Neuronal stem cell (in vitro differentiated cells): ENCODE results near the gene CT47C1.
"Not testable (repeated sequence)": the region's sequence is repeated elsewhere in the genome, so short reads cannot be mapped to it uniquely, and the experiment has no call there.

Experiments
- DNase-seq: peaks from one replicate; pipeline ENCODE4 v3.0.0-alpha.2; 2013; ENCODE audit warnings: low spot score
- H2AFZ ChIP-seq: one replicate; pipeline ENCODE4 v1.6.1; 2013; ENCODE audit warnings: mild to moderate bottlenecking, low read length, inconsistent platforms
- H2AK5ac ChIP-seq: 2 replicates; pipeline ENCODE4 v1.6.1; 2013; ENCODE audit warnings: low read depth, mild to moderate bottlenecking, inconsistent platforms, low read length, moderate library complexity, mixed read lengths
- H2BK120ac ChIP-seq: 2 replicates; pipeline ENCODE4 v1.6.1; 2013; ENCODE audit warnings: low read depth, mild to moderate bottlenecking, inconsistent platforms, low read length, moderate library complexity, mixed read lengths
- H2BK12ac ChIP-seq: one replicate; pipeline ENCODE4 v1.6.1; 2013; ENCODE audit warnings: low read length, inconsistent platforms
- H2BK15ac ChIP-seq: 2 replicates; pipeline ENCODE4 v1.6.1; 2013; ENCODE audit warnings: mild to moderate bottlenecking, low read length, inconsistent platforms, mixed read lengths
- H2BK5ac ChIP-seq: one replicate; pipeline ENCODE4 v1.6.1; 2013; ENCODE audit warnings: inconsistent platforms, mild to moderate bottlenecking, low read length, moderate library complexity
- H3K14ac ChIP-seq: one replicate; pipeline ENCODE4 v1.6.1; 2013; ENCODE audit warnings: low read length, inconsistent platforms
- H3K18ac ChIP-seq: 2 replicates; pipeline ENCODE4 v1.6.1; 2013; ENCODE audit warnings: low read length, inconsistent platforms
- H3K23ac ChIP-seq: 2 replicates; pipeline ENCODE4 v1.6.1; 2013; ENCODE audit warnings: low read depth, mild to moderate bottlenecking, mixed read lengths, low read length, inconsistent platforms; ENCODE audit not compliant: poor library complexity
- H3K27ac ChIP-seq: replicated peaks from 3 replicates; pipeline ENCODE4 v1.5.1; 2013; ENCODE audit warnings: low read length, inconsistent platforms
- H3K27me3 ChIP-seq, 3 experiments: 2 replicates each; pipeline ENCODE4 v1.6.1; 2013; ENCODE audit warnings: low read length in 3 of 3, mild to moderate bottlenecking in 2 of 3, inconsistent platforms in 1 of 3, low read depth in 1 of 3, mixed read lengths in 1 of 3, moderate library complexity in 1 of 3; ENCODE audit not compliant: control insufficient read depth in 3 of 3, insufficient read depth in 3 of 3
- H3K36me3 ChIP-seq, 2 donors: replicated peaks in 1 of 2; 2 replicates each; pipeline ENCODE4 v1.6.1; 2013; ENCODE audit warnings: low read length in 2 of 2; ENCODE audit not compliant: control insufficient read depth in 2 of 2, insufficient read depth in 2 of 2
- H3K4ac ChIP-seq: 2 replicates; pipeline ENCODE4 v1.6.1; 2013; ENCODE audit warnings: inconsistent platforms, mild to moderate bottlenecking, low read length, moderate library complexity
- H3K4me1 ChIP-seq, 2 donors: 1 replicate in 1 of 2; 2 replicates in 1 of 2; pipeline ENCODE4 v1.6.1; 2013; ENCODE audit warnings: low read length in 2 of 2, low read depth in 1 of 2; ENCODE audit not compliant: control insufficient read depth in 2 of 2, insufficient read depth in 1 of 2
- H3K4me2 ChIP-seq: one replicate; pipeline ENCODE4 v1.6.1; 2013; ENCODE audit warnings: mild to moderate bottlenecking, low read length, inconsistent platforms; ENCODE audit not compliant: insufficient read depth, poor library complexity, severe bottlenecking
- H3K4me3 ChIP-seq, 2 donors: 2 replicates each; pipeline ENCODE4 v1.5.1; 2013; ENCODE audit warnings: low read length in 2 of 2, mild to moderate bottlenecking in 2 of 2, inconsistent platforms in 1 of 2, moderate library complexity in 1 of 2
- H3K79me1 ChIP-seq: one replicate; pipeline ENCODE4 v1.6.1; 2013; ENCODE audit warnings: low read depth, mild to moderate bottlenecking, inconsistent platforms, low read length, moderate library complexity
- H3K9ac ChIP-seq: one replicate; pipeline ENCODE4 v1.6.1; 2013; ENCODE audit warnings: mild to moderate bottlenecking, low read depth, low read length, inconsistent platforms; ENCODE audit not compliant: poor library complexity
- H3K9me3 ChIP-seq, 2 donors: replicated peaks in 1 of 2; 2 replicates each; pipeline versions ENCODE3 to v1.6.1; 2013; ENCODE audit warnings: low read length in 2 of 2, mild to moderate bottlenecking in 2 of 2, inconsistent platforms in 1 of 2, low read depth in 1 of 2, mixed read lengths in 1 of 2, moderate library complexity in 1 of 2; ENCODE audit not compliant: control insufficient read depth in 2 of 2, insufficient read depth in 1 of 2
- H4K8ac ChIP-seq: one replicate; pipeline ENCODE4 v1.6.1; 2013; ENCODE audit warnings: low read depth, mild to moderate bottlenecking, inconsistent platforms, low read length, moderate library complexity
- H4K91ac ChIP-seq: one replicate; pipeline ENCODE4 v1.6.1; 2013; ENCODE audit warnings: low read length, low read depth, mild to moderate bottlenecking, inconsistent platforms; ENCODE audit not compliant: poor library complexity
- WGBS, 2 donors: extraction: QIAGEN DNeasy Blood & Tissue Kit; methylation state at CpG; one replicate each; pipeline ENCODE4 v1.1.7; 2013; ENCODE audit warnings: missing lambda C conversion rate in 2 of 2, mixed read lengths in 1 of 2; ENCODE audit not compliant: insufficient read length in 2 of 2, insufficient replicate concordance in 1 of 2; ENCODE audit errors: extremely low coverage in 2 of 2; 5-methylcytosine and 5-hydroxymethylcytosine counted together

CT47C1 gene

GRCh38 chrX:119028733-119029330 is 44.0 kb upstream of the CT47C1 start:
- H3K27me3 ChIP-seq = no peaks in the 10 kb centered on the region
- H3K4me3 ChIP-seq = no peak overlapping the region
- H4K91ac ChIP-seq = no peak overlapping the region
- no peaks in the 10 kb centered on the region for H3K4me1 ChIP-seq
- no peak overlapping the region for H3K9ac ChIP-seq
- no peak overlapping the region for H2BK15ac ChIP-seq
- no peak overlapping the region for H2BK12ac ChIP-seq
- no peak overlapping the region for H3K23ac ChIP-seq
- no peak overlapping the region for H3K14ac ChIP-seq
- no peak overlapping the region for H3K27ac ChIP-seq
- H2BK5ac ChIP-seq = no peak overlapping the region
- WGBS, 2 donors = no CpG with 5 or more reads among the region's 1 CpG
- DNase-seq = no peak
- no peaks in the 10 kb centered on the region for H3K36me3 ChIP-seq
- no peak overlapping the region for H2BK120ac ChIP-seq
- H4K8ac ChIP-seq = no peak overlapping the region
- no peak overlapping the region for H3K4me2 ChIP-seq
- H3K4ac ChIP-seq = no peak overlapping the region
- H3K79me1 ChIP-seq = no peaks in the 10 kb centered on the region
- H3K9me3 ChIP-seq = no peaks in the 10 kb centered on the region
- H2AK5ac ChIP-seq = no peak overlapping the region
- no peak overlapping the region for H3K18ac ChIP-seq
- no peak overlapping the region for H2AFZ ChIP-seq

GRCh38 chrX:119029656-119030055 is 43.1 kb upstream of the CT47C1 start:
- H2AK5ac ChIP-seq, DNase-seq, H3K9ac ChIP-seq, H3K18ac ChIP-seq, H3K4ac ChIP-seq, H2BK120ac ChIP-seq, H3K27ac ChIP-seq, H2BK12ac ChIP-seq, H2AFZ ChIP-seq, H4K8ac ChIP-seq, H3K27me3 ChIP-seq, H4K91ac ChIP-seq, H3K9me3 ChIP-seq, H3K23ac ChIP-seq, H3K36me3 ChIP-seq, H3K14ac ChIP-seq, H3K4me2 ChIP-seq, H3K4me3 ChIP-seq, H2BK15ac ChIP-seq, H3K79me1 ChIP-seq, H2BK5ac ChIP-seq, H3K4me1 ChIP-seq: not testable (repeated sequence)
- WGBS, 2 donors = no CpG with 5 or more reads among the region's 10 CpGs

- H3K79me1 ChIP-seq = no peaks in the 10 kb centered on the region
These were observed 41.8 kb upstream of the CT47C1 start for GRCh38 chrX:119030990-119031389.

GRCh38 chrX:119036107-119037029 is 36.4 kb upstream of the CT47C1 start:
- H3K27ac ChIP-seq = no peak overlapping the region
- H3K18ac ChIP-seq = no peak overlapping the region

More at GRCh38 chrX:119030990-119031389, 41.8 kb upstream of the CT47C1 start:
- no peaks in the 10 kb centered on the region for H3K4me1 ChIP-seq
- H4K8ac ChIP-seq = no peak overlapping the region
- no peaks in the 10 kb centered on the region for H3K27me3 ChIP-seq
- no peak overlapping the region for H3K27ac ChIP-seq
- no peak overlapping the region for H3K23ac ChIP-seq
- no peak overlapping the region for H3K18ac ChIP-seq
- H2BK15ac ChIP-seq = no peak overlapping the region
- H3K14ac ChIP-seq = no peak overlapping the region
- no peak overlapping the region for H3K9ac ChIP-seq
- H2AK5ac ChIP-seq = no peak overlapping the region
- no peak overlapping the region for H2BK5ac ChIP-seq
- no peak for DNase-seq
- no peak overlapping the region for H3K4me2 ChIP-seq
- H3K9me3 ChIP-seq = no peaks in the 10 kb centered on the region
- no peak overlapping the region for H3K4ac ChIP-seq
- H4K91ac ChIP-seq = no peak overlapping the region
- no peak overlapping the region for H3K4me3 ChIP-seq
- no peak overlapping the region for H2BK12ac ChIP-seq
- H2BK120ac ChIP-seq = no peak overlapping the region
- H2AFZ ChIP-seq = no peak overlapping the region
- H3K36me3 ChIP-seq = no peaks in the 10 kb centered on the region

More at GRCh38 chrX:119036107-119037029, 36.4 kb upstream of the CT47C1 start:
- Histone ChIP-seq H3K27me3 (peaks cover 0 to 5% (median 0%) of the 10 kb centered on the region in 3 experiments), H3K4me1 (peaks cover 0 to 3% of the 10 kb centered on the region in 2 donors), H4K91ac (no peak overlapping the region), H3K4me2 (no peak overlapping the region), H2BK5ac (no peak overlapping the region), H3K4ac (no peak overlapping the region), H3K36me3 (no peaks in the 10 kb centered on the region), H2BK15ac (no peak overlapping the region), H3K14ac (no peak overlapping the region), H3K9me3 (no peaks in the 10 kb centered on the region), H3K4me3 (no peak overlapping the region), H2AK5ac (no peak overlapping the region), H2BK12ac (no peak overlapping the region), H3K9ac (no peak overlapping the region), H2BK120ac (no peak overlapping the region), H3K79me1 (no peaks in the 10 kb centered on the region), H3K23ac (no peak overlapping the region), H4K8ac (no peak overlapping the region), H2AFZ (no peak overlapping the region)
- WGBS, 2 donors = no CpG with 5 or more reads among the region's 4 CpGs
- no peak for DNase-seq
